HG03439 (cell line): Measurements from ENCODE around the gene PRR15L.

ENCODE experiments used
- ATAC-seq: cut with Tn5 transposase; IDR thresholded peaks from one replicate; pipeline ENCODE4 v1.9.1; 2021; ENCODE audit warnings: mild to moderate bottlenecking, moderate library complexity; ENCODE audit not compliant: unreplicated experiment

PRR15L gene

GRCh38 chr17:47962901-47963300 is 5.2 kb upstream of the PRR15L start:
- no peak for ATAC-seq

DNA sequence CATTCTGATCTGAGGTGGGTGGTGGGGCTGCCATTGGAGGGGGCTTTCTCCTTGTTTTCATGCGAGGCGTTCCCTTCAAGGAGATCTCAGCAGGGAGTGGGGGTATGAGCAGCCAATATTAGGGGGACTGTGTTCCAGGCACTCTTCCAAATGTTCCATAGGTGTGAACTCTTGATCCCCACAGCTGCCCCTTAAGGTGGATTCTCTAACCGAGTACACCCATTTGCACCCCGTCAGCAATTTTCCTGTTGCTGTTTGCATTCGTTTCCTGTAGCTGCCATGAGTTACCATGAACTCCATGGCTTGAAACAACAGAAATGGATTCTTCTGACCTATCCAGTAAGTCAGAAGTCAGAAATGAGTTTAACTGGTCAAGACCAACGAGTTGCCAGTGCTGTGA is 3.7 kb upstream of the PRR15L start:
- ATAC-seq = no peak

DNA sequence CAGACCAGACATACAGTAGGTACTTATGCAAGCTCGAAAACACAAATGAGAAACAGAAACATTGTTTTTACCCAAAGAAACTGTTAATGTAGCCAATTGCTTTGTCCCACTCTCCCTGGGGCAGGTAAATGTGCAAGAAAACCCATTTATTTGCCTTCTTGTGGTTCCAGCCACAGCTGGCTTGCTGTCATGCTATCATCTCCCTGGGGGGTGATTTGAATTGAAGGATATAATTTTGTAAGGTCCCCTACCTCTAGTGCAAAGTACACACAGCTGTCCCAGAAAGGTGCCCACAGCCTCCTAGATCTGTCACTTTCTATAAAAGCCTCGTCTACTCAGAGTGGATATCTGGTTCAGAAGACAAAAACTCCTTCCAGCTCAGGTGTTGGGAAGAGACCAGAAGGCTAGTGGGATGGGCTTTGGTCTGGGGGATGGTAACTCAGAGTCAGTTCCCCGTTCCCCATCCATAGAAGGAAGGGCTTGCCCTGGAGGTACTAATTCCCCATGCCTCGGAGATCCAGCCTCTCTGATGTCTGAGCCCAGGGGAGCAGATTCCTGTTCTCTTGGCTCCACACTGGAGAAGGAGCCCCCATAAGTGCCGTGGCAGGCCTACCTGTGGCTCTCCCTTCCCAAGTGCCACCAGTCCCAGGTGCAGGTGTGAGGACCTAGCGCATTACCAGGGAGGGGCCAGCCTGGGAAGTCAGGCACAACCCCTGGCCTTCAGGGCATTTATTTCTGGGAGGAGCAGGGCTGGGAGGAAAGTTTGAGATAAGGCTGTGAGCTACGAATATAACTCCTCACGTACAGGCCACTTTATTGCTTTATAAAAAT is 2.4 kb upstream of the PRR15L start:
- ATAC-seq = no peak

- ATAC-seq = no peak
Observed at GRCh38 chr17:47956791-47957590, 692 bp downstream of the PRR15L start.

DNA sequence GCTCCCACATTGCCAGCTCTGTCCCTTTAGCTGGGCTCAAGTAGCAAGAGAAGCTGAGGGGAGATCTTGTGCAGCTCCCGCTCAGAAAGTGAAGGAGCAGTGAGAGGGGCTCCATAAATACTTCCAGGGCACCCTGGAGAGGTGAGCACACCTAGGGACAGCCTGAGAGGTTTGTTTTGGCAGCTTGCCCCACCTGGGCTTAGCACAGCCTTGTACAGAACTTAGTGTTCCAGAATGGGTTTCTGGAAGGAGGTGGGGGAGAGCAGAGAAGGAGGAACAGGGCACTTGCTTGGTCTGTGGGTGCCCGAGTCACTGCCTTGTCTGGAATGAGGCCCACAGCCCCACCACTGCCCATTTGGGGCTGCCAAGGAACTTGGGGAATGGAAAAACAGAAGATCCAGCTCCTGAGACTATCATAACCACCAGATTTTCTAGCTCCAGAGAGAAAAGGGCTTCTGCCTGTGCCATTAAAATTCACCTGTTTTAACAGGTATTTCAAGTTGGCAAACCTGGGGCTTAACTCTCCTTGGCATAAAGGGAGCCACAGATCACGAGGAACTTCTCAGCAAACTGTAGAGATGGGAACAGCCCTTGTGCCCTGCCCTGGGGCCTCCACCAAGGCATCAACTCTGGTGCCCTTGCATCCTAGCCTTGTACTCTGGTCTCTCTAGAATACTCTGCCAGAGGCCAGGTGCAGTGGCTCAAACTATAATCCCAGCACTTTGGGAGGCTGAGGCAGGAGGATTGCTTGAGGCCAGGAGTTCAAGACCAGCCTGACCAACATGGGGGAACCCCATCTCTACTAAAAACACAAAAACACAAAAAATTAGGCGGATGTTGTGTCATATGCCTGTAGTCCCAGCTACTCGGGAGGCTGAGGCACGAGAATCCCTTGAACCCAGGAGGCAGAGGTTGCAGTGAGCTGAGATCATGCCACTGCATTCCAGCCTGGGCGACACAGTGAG is 1.9 kb downstream of the PRR15L start:
- no peak for ATAC-seq

GRCh38 chr17:47953909-47954308 is 3.8 kb downstream of the PRR15L start:
- ATAC-seq = no peak

DNA sequence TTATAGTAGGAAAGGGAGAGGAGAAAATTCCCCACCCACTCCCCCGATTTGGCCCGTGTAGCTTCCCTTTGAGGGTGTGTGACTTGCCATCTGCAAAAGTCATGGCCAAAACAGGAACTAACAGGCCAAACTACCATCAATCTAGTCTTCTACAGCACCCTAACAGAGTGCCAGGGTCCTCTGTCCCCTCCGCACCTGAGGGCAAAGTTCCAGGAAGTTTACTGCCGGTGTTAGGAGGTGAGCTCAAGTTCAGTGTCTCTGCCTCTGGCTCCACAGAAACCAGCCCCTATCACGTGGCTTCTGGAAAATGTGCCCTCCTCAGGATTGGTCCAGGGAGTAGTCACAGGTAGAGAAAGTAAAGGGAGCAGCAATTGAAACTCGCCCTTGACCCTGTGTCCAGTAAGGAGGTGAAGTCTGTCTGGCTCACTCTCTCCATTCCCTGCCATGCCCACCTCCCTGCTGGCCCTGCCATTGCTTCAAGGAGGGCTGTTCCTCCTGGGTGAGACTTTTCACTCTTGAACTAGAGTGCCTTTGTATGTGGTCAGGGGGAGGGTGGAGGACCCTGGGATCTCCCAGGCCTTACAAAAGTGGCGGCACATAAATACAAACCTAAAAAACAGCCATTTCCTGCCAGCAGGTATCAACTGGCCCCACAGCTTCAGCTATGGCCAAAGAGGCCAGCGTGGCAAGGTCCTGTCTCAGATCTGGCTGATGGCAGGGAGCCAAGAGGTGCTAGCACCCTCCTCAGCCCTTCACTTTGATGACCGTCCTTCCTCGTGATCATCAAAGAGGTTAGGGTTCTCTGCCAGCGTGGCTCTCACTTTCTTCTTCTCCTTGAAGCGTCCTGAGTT is 5.3 kb downstream of the PRR15L start:
- no peak for ATAC-seq

DNA sequence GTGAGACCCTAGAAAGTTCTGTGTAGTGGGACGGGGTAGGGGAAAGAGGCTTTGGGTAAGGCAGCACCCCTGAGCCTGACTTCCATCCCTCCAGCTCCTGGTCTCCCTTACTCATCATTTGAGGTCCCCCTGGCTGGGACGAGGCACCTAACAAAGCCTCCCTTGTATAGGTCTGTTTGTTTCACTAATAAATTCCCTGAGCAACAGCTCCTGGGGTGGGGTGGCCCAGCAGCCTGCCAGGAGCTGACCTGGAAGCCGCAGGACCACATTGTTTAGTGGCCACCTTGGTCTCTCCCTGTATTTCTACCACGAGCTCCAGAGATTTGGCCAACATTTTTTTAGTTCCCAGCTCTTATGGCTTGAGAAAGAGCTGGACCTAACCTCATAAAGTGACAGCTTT is 7.2 kb downstream of the PRR15L start:
- ATAC-seq = no peak

GRCh38 chr17:47949946-47950345 is 7.7 kb downstream of the PRR15L start:
- ATAC-seq = no peak

GRCh38 chr17:47949197-47949759 is 8.4 kb downstream of the PRR15L start:
- ATAC-seq = no peak

- ATAC-seq = no peak
Observed at GRCh38 chr17:47948706-47949196, 8.9 kb downstream of the PRR15L start.

DNA sequence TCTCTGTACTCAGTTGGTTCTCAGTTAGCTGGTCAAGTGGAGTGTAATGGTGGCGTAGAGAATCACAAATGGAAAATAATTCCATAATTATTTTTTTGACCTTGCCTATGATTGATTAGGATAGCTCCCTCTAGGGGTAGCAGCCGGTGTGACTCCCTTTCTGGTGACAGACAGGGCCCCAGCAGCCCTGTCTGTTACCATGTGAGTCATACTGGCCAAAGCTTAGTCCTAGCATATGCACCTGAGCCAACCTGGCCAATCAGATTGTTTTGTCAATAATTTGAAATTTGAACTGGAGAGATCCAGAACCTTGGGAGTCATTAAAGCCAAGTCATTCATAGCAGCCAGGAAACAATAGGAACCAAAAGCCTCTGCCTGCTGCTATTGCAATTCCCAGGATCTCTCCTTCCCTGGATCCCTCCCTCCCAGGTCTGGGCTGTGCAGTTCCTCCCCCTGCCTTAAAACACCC is 10.7 kb downstream of the PRR15L start:
- ATAC-seq = no peak

DNA sequence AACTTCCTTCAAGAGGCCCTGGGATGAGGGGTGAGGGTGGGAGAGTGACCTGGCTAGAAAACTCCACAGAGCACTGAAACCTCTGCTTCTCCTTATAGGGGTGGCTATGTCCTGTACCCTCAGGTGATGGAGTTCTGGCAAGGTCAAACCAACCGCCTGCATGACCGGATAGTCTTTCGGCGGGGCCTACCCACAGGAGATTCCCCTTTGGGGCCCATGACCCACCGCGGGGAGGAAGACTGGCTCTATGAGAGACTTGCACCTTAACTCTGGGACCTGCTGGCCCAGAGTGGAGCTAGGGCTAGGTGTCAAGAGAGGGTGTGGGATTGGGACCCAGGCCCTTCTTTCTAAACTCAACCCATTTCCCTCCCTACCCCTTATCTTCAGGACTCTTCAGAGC is 11.2 kb downstream of the PRR15L start:
- ATAC-seq = no peak

GRCh38 chr17:47945529-47946508 is 11.9 kb downstream of the PRR15L start:
- no peak for ATAC-seq

DNA sequence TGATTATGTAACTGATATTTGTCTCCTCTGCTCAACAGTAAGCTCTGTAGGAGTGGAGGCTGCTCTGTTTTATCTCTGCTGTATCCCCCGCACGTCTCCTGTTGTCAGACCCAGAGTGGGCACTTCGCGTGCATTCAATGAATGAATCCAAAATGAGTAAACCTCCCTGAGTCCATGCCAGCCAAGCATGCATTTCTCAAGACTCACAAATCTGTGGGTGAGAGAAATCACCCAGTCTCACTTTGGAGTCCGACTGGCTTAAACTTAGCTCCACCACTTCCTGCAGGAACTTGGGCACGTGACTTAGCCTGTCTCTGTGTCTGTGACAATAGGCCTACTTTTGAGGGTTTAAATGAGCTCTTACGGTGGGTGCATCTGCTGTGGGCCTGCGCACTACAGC is 12.6 kb downstream of the PRR15L start:
- no peak for ATAC-seq

DNA sequence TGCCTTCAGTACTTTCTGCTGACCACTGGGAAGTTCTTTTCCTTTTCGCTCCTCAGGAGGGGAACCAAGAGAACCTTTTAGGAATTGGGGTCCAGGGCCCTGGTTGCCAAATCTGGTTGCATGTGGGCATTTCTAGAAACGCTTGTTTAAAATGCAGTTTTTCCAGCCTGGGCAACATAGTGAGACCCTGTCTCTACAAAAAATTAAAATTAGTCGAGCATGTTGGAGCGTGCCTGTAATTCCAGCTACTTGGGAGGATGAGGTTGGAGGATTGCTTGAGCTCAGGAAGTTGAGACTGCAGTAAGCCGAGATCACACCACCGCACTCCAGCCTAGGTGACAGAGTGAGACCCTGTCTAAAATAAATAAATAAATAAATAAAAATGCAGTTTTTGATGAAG is 15.1 kb downstream of the PRR15L start:
- no peak for ATAC-seq

- ATAC-seq = no peak
Observed at GRCh38 chr17:47942096-47942510, 15.6 kb downstream of the PRR15L start.
